ENCODE results near the gene CYP2A6.
A peak's percentile ranks its signal among the peaks of the same experiment; 100 is the strongest.
"Not testable (repeated sequence)": the region's sequence is repeated elsewhere in the genome, so short reads cannot be mapped to it uniquely, and the experiment has no call there.

Gene CYP2A6

GRCh38 chr19:40872209-40872608, 22.0 kb upstream of the CYP2A6 start:
- TF ChIP-seq CTCF (IDR thresholded peaks at IDR 0.05; ENCODE audit: low read depth, low read length, missing control alignments), result no peak
- no peak for DNase-seq (ENCODE audit: extremely low read depth, low read depth)
- no peak overlapping the region for H3K4me3 ChIP-seq (replicated peaks; ENCODE audit: low read depth, low read length)

GRCh38 chr19:40867701-40868100, 17.5 kb upstream of the CYP2A6 start:
- TF ChIP-seq CTCF (IDR thresholded peaks at IDR 0.05; ENCODE audit: low read depth, low read length, missing control alignments), result no peak
- DNase-seq (ENCODE audit: extremely low read depth, low read depth), result no peak
- H3K4me3 ChIP-seq (replicated peaks; ENCODE audit: low read depth, low read length), result no peak overlapping the region

GRCh38 chr19:40864739-40865496, 14.7 kb upstream of the CYP2A6 start:
- DNase-seq (ENCODE audit: extremely low read depth, low read depth); H3K4me3 ChIP-seq (replicated peaks; ENCODE audit: low read depth, low read length): not testable (repeated sequence)

GRCh38 chr19:40862785-40863184, 12.5 kb upstream of the CYP2A6 start:
- peak; percentile 10 for DNase-seq (ENCODE audit: extremely low read depth, low read depth)
- no peak for TF ChIP-seq CTCF (IDR thresholded peaks at IDR 0.05; ENCODE audit: low read depth, low read length, missing control alignments)

GRCh38 chr19:40862333-40862732, 12.1 kb upstream of the CYP2A6 start:
- DNase-seq (ENCODE audit: extremely low read depth, low read depth), result no peak
- no peak overlapping the region for H3K4me3 ChIP-seq (replicated peaks; ENCODE audit: low read depth, low read length)
- TF ChIP-seq CTCF (IDR thresholded peaks at IDR 0.05; ENCODE audit: low read depth, low read length, missing control alignments), result no peak

More at GRCh38 chr19:40862785-40863184, 12.5 kb upstream of the CYP2A6 start:
- H3K4me3 ChIP-seq (replicated peaks; ENCODE audit: low read depth, low read length), result no peak overlapping the region

GRCh38 chr19:40858109-40858508, 7.9 kb upstream of the CYP2A6 start:
- no peak for TF ChIP-seq CTCF (IDR thresholded peaks at IDR 0.05; ENCODE audit: low read depth, low read length, missing control alignments)
- DNase-seq (ENCODE audit: extremely low read depth, low read depth), result no peak
- H3K4me3 ChIP-seq (replicated peaks; ENCODE audit: low read depth, low read length), result no peak overlapping the region

GRCh38 chr19:40852467-40853152, 2.4 kb upstream of the CYP2A6 start:
- not testable (repeated sequence) for DNase-seq (ENCODE audit: extremely low read depth, low read depth); H3K4me3 ChIP-seq (replicated peaks; ENCODE audit: low read depth, low read length)

- H3K4me3 ChIP-seq (replicated peaks; ENCODE audit: low read depth, low read length); DNase-seq (ENCODE audit: extremely low read depth, low read depth): not testable (repeated sequence)
Observed at GRCh38 chr19:40846722-40847121, 3.5 kb downstream of the CYP2A6 start.

GRCh38 chr19:40843653-40844052, 6.6 kb downstream of the CYP2A6 start:
- H3K4me3 ChIP-seq (replicated peaks; ENCODE audit: low read depth, low read length); DNase-seq (ENCODE audit: extremely low read depth, low read depth): not testable (repeated sequence)

GRCh38 chr19:40842997-40843652, 7.1 kb downstream of the CYP2A6 start:
- not testable (repeated sequence) for DNase-seq (ENCODE audit: extremely low read depth, low read depth); H3K4me3 ChIP-seq (replicated peaks; ENCODE audit: low read depth, low read length)

GRCh38 chr19:40842012-40842411, 8.2 kb downstream of the CYP2A6 start:
- DNase-seq (ENCODE audit: extremely low read depth, low read depth); H3K4me3 ChIP-seq (replicated peaks; ENCODE audit: low read depth, low read length): not testable (repeated sequence)

GRCh38 chr19:40838477-40838876, 11.8 kb downstream of the CYP2A6 start:
- H3K4me3 ChIP-seq (replicated peaks; ENCODE audit: low read depth, low read length); DNase-seq (ENCODE audit: extremely low read depth, low read depth): not testable (repeated sequence)
